Vagina (tissue), 2 donors: ENCODE data around the gene GDF9. TPM values are rescaled to one million over a fixed set of nuclear protein-coding genes. Genes with fewer than 3 reads are reported as not detected.

Experiments
- DNase-seq, 2 donors: peaks; one replicate each; pipeline ENCODE4 v3.0.0-alpha.2; 2017; ENCODE audit errors: extremely low spot score in 2 of 2
- H3K27ac ChIP-seq: fragments of 200-600 bp; sonication (generic); one replicate; pipeline ENCODE4 v1.5.1; 2019
- H3K27me3 ChIP-seq: fragments of 200-600 bp; sonication (generic); one replicate; pipeline ENCODE4 v1.5.1; 2019
- H3K36me3 ChIP-seq, 2 donors: fragments of 200-600 bp; sonication (generic); one replicate each; pipeline ENCODE4 v1.5.1; 2017 to 2019
- H3K4me1 ChIP-seq: fragments of 200-600 bp; sonication (generic); one replicate; pipeline ENCODE4 v1.5.1; 2019
- H3K4me3 ChIP-seq, 2 donors: fragments of 200-600 bp; sonication (generic); 1 replicate in 1 of 2; 2 replicates in 1 of 2; pipeline ENCODE4 v1.5.1; 2016 to 2019
- H3K9me3 ChIP-seq: fragments of 200-600 bp; sonication (generic); one replicate; pipeline ENCODE4 v1.5.1; 2019
- POLR2A ChIP-seq, 2 donors: fragments of 450-650 bp; IDR thresholded peaks; one replicate each; pipeline ENCODE4 v1.6.1; 2017; ENCODE audit warnings: antibody characterized with exemption in 2 of 2, mild to moderate bottlenecking in 2 of 2, moderate library complexity in 2 of 2
- POLR2AphosphoS5 ChIP-seq, 2 donors: sonication (generic); formaldehyde crosslinking; IDR thresholded peaks; one replicate each; pipeline ENCODE4 v1.9.0; 2017; ENCODE audit warnings: antibody characterized with exemption in 2 of 2, mild to moderate bottlenecking in 2 of 2, low read depth in 1 of 2; ENCODE audit not compliant: insufficient read depth in 1 of 2
- intact Hi-C: fragments of 100-400 bp; cut with DNase I; formaldehyde crosslinking; loops from one replicate; pipeline ENCODE4 v1.15.1; 2023
- total RNA-seq: library from RNA; depleted of rRNA; stranded (reverse); fragments of >200 nt; gene quantifications from one replicate; pipeline ENCODE4 v1.2.3, GENCODE V29; 2016
- TF ChIP-seq, protein P1 (sequence below), 3 experiments: fragments of 450-650 bp in 2 of 3; fragments of 200-600 bp in 1 of 3; sonication (generic) in 1 of 3; IDR thresholded peaks; one replicate each; pipeline ENCODE4 v1.5.1; 2017 to 2019; ENCODE audit warnings: antibody characterized with exemption in 3 of 3, mild to moderate bottlenecking in 2 of 3, moderate library complexity in 2 of 3

GDF9 gene
- total RNA-seq, 1 donor from 2014 or later, result not detected

DNA sequence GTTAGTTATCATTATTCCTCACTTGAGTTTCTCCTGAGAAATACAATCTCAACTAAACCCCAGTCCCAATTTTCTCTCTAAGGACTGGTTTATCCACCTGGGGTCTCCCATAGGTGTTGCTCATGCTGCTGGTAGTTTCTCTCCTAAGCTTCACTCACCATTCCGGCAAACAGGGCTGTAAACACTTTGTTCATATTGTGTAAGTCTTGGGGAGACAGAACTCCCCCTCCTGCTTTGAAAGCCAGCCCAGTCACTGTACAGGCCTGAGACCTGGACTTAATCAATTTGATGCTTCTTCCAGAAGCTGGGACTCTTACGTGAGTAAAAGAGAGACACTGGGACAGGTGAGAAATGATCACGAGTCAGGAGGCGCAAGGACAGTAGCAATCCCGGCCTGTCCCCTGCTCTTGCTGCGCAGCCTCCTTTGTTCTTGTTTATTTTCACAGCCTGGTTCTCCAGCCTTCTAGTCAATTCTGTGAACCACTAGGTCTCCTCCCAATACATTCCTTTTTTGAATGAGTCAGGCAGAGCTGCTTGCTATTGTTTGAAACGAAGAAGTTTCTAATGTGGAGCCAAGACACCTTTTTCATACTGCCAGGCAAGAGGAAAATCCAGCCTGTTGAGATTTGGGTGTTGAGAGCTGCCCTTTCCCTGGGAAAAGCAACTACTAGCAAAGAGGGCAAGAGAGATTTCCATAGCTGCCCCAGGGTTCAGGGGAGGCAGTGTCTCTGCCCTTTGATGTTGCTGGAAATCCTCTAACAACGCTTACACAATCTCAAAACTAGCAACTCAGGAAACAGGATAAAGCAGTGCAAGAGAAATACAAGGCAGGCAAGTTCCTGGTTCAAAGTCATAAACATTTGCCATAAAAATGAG is 26.6 kb downstream of the GDF9 start:
- Histone ChIP-seq H3K4me3 (no peak overlapping the region), H3K4me1 (peaks cover 27% of the 10 kb centered on the region), H3K36me3 (no peaks in the 10 kb centered on the region), H3K9me3 (no peaks in the 10 kb centered on the region), H3K27me3 (no peaks in the 10 kb centered on the region), H3K27ac (peak overlapping the region; percentile 88)
- DNase-seq, result no peak
- TF ChIP-seq POLR2AphosphoS5 (IDR thresholded peaks at IDR 0.05; ENCODE audit: insufficient read depth in 1 of 2, low read depth in 1 of 2), result peak in 1 of 2 donors; percentile 86
- TF ChIP-seq, protein P1, sequence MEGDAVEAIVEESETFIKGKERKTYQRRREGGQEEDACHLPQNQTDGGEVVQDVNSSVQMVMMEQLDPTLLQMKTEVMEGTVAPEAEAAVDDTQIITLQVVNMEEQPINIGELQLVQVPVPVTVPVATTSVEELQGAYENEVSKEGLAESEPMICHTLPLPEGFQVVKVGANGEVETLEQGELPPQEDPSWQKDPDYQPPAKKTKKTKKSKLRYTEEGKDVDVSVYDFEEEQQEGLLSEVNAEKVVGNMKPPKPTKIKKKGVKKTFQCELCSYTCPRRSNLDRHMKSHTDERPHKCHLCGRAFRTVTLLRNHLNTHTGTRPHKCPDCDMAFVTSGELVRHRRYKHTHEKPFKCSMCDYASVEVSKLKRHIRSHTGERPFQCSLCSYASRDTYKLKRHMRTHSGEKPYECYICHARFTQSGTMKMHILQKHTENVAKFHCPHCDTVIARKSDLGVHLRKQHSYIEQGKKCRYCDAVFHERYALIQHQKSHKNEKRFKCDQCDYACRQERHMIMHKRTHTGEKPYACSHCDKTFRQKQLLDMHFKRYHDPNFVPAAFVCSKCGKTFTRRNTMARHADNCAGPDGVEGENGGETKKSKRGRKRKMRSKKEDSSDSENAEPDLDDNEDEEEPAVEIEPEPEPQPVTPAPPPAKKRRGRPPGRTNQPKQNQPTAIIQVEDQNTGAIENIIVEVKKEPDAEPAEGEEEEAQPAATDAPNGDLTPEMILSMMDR (IDR thresholded peaks at IDR 0.05), result no peak
- intact Hi-C loops, result no loop called here

DNA sequence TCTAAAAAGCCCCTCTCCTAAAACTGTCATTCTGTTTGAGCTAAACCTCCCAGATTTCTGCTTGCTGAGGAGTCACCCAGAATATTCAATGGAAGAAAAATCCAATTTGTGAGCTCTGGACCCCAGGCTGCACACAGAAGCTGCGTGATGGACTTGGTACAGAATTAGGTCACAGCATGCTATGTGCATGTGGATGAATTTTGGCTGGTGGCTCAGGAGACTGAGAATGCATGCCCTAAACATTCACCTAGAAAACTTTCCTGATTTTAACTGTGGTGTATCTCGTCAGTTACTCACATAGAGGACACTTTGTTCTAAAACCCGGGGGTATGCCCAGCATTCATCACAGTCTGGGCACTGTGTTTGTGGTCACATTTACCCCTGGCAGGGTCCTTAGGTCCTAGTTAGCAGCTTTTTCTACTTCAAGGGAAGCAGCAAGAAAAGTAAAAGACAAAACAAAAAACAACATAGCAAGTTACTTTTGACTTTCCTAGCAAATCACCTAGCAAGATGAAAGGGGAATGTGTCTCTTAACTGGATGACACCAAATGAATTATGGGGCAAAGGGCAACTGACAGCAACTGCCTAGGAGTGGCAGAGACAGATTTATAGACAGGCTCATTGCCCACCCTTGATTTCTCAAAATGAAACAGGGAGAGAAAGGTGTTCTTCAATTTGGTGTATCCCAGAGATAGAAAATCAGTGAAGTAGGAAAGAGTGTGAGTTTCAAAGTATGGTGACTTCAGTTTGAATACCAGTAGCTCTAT is 27.6 kb downstream of the GDF9 start:
- intact Hi-C loops, result no loop called here
- no peak for TF ChIP-seq POLR2AphosphoS5 (IDR thresholded peaks at IDR 0.05; ENCODE audit: insufficient read depth in 1 of 2, low read depth in 1 of 2)
- TF ChIP-seq, protein P1 (IDR thresholded peaks at IDR 0.05), result no peak
- TF ChIP-seq POLR2A (IDR thresholded peaks at IDR 0.05), result no peak
- DNase-seq, result no peak

DNA sequence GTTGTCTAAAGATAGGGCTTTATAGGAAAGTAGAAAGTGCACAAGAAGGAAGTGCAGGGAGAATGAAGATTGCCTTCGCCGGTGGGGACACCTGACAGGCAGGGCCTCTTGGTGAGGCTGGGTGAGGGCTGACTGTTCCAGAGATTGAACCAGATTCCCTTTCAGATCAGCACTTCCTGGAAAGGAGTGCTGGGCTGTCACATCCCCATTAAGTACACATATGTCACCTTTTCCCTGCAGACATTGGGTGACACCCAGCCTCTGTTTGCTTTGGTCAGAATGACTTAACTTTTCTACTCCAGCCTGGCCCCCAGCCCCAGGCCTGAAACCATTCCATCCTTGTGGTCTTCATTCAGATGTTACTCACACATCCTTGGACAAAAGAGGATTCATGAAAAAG is 28.4 kb downstream of the GDF9 start:
- no peak overlapping the region for H3K27ac ChIP-seq
- no peak overlapping the region for H3K4me3 ChIP-seq
- DNase-seq, result peak in 1 of 2 donors; percentile 34
- TF ChIP-seq, protein P1 (IDR thresholded peaks at IDR 0.05), result no peak
- TF ChIP-seq POLR2A (IDR thresholded peaks at IDR 0.05) (no peak), POLR2AphosphoS5 (IDR thresholded peaks at IDR 0.05; ENCODE audit: insufficient read depth in 1 of 2, low read depth in 1 of 2) (no peak)
- H3K4me1 ChIP-seq, result peaks cover 27% of the 10 kb centered on the region
- H3K36me3 ChIP-seq, result no peaks in the 10 kb centered on the region
- intact Hi-C loops, result no loop called here
- no peaks in the 10 kb centered on the region for H3K9me3 ChIP-seq
- no peaks in the 10 kb centered on the region for H3K27me3 ChIP-seq

More for the DNA sequence above, 27.6 kb downstream of the GDF9 start:
- peak overlapping the region; percentile 88 for H3K27ac ChIP-seq
- no peaks in the 10 kb centered on the region for H3K27me3 ChIP-seq
- peaks cover 27% of the 10 kb centered on the region for H3K4me1 ChIP-seq
- no peak overlapping the region for H3K4me3 ChIP-seq
- H3K36me3 ChIP-seq, result no peaks in the 10 kb centered on the region
- no peaks in the 10 kb centered on the region for H3K9me3 ChIP-seq

DNA sequence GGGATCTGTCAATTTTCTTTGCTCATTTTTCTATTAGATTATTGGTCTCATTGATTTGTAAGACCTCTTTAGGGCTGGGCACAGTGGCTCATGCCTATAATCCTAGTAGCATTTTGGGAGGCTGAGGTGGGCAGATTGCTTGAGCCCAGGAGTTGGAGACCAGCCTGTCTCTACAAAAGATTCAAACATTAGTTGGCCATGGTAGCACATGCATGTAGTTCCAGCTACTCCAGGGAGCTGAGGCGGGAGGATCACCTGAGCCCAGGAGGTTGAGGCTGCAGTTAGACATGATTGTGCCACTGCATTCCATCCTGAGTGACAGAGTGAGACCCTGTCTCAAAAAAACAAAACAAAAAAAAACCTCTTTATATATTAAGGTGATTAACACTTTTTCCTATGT is 29.4 kb downstream of the GDF9 start:
- TF ChIP-seq POLR2AphosphoS5 (IDR thresholded peaks at IDR 0.05; ENCODE audit: insufficient read depth in 1 of 2, low read depth in 1 of 2) (no peak), POLR2A (IDR thresholded peaks at IDR 0.05) (no peak)
- TF ChIP-seq, protein P1 (IDR thresholded peaks at IDR 0.05), result no peak
- H3K9me3 ChIP-seq, result no peaks in the 10 kb centered on the region
- no peak overlapping the region for H3K4me3 ChIP-seq
- peak in 1 of 2 donors; percentile 56 for DNase-seq
- H3K4me1 ChIP-seq, result peaks cover 27% of the 10 kb centered on the region
- no peak overlapping the region for H3K27ac ChIP-seq
- no peaks in the 10 kb centered on the region for H3K27me3 ChIP-seq
- no peaks in the 10 kb centered on the region for H3K36me3 ChIP-seq
- intact Hi-C loops, result no loop called here
